Measurements from ENCODE around the gene THAP5. TPM values are rescaled to one million over a fixed set of nuclear protein-coding genes. Genes with fewer than 3 reads are reported as not detected.

Gene THAP5
- total and polyA plus RNA-seq, 2 donors (not counting 3 experiments of a cell fraction or from before 2014, with no cell fraction given) = 2.5 to 14.1 TPM

GRCh38 chr7:108585843-108586242 is 16.3 kb upstream of the THAP5 start:
- H3K27me3 ChIP-seq (ENCODE audit: control insufficient read depth in 2 of 2, insufficient read depth in 2 of 2, low read length in 2 of 2) = peaks cover 21 to 26% of the 10 kb centered on the region in 2 experiments
- FAIRE-seq = no peak
- intact Hi-C loops (cut with micrococcal nuclease) = no loop called here
- TF ChIP-seq CTCF (IDR thresholded peaks at IDR 0.05; ENCODE audit: extremely low read depth in 1 of 2, insufficient read depth in 1 of 2, low read depth in 1 of 2, low read length in 2 of 2) (no peak), FOS (IDR thresholded peaks at IDR 0.05; ENCODE audit: borderline replicate concordance, insufficient read depth, low read length) (no peak), POLR2AphosphoS5 (IDR thresholded peaks at IDR 0.05; ENCODE audit: insufficient read depth, low read depth, low read length) (no peak), MAX (IDR thresholded peaks at IDR 0.05; ENCODE audit: insufficient read depth, insufficient read length) (no peak), MYC (IDR thresholded peaks at IDR 0.05; ENCODE audit: low read depth, low read length) (no peak), POLR2A (IDR thresholded peaks at IDR 0.05; ENCODE audit: low read depth, low read length) (no peak), JUN (IDR thresholded peaks at IDR 0.05; ENCODE audit: borderline replicate concordance, insufficient read depth, insufficient read length, low read depth) (no peak), GATA2 (IDR thresholded peaks at IDR 0.05; ENCODE audit: insufficient read depth, insufficient read length, low read depth, low read length) (no peak), EZH2 (IDR thresholded peaks at IDR 0.05; ENCODE audit: borderline replicate concordance, low read depth, low read length, severe bottlenecking) (no peak)
- no peaks in the 10 kb centered on the region for H3K9me1 ChIP-seq (replicated peaks; ENCODE audit: control insufficient read depth, extremely low read depth, insufficient read depth, low read length)
- ChIA-PET CTCF (no interaction called here), POLR2A (no interaction called here)
- no peak overlapping the region for H3K27ac ChIP-seq (ENCODE audit: insufficient read depth, low read depth, low read length)
- H3K4me2 ChIP-seq (ENCODE audit: insufficient read depth, low read length) = no peak overlapping the region
- dilution Hi-C loops (cut with MboI; ENCODE audit: extremely low pct_ligation_motif_present, low sequenced_read_pairs) = no loop called here
- no peaks in the 10 kb centered on the region for H4K20me1 ChIP-seq (replicated peaks; ENCODE audit: control insufficient read depth, extremely low read depth, insufficient read depth, low read length)
- no TSS peak for BruUV-seq (replicated peaks)
- no peak overlapping the region for H3K4me3 ChIP-seq (replicated peaks in 1 of 3; ENCODE audit: insufficient read depth in 1 of 3, low read depth in 1 of 3, low read length in 3 of 3)
- H2AFZ ChIP-seq (ENCODE audit: low read depth, low read length) = no peak overlapping the region
- H3K9ac ChIP-seq (replicated peaks; ENCODE audit: extremely low read depth, insufficient read depth, low read length) = no peak overlapping the region
- H3K36me3 ChIP-seq (ENCODE audit: control insufficient read depth in 2 of 2, extremely low read depth in 1 of 2, insufficient read depth in 2 of 2, low read length in 2 of 2) = no peaks in the 10 kb centered on the region
- no peaks in the 10 kb centered on the region for H3K4me1 ChIP-seq (ENCODE audit: control insufficient read depth, extremely low read depth, insufficient read depth, low read length)
- H3K9me3 ChIP-seq (replicated peaks; ENCODE audit: control insufficient read depth, insufficient read depth, low read length) = no peaks in the 10 kb centered on the region
- no peak for DNase-seq (ENCODE audit: low read depth, low spot score)
- H3K79me2 ChIP-seq (ENCODE audit: control insufficient read depth, insufficient read depth, low read length) = no peaks in the 10 kb centered on the region

Data from endothelial cell of umbilical vein (primary cell).